SJCRH30 (cell line): ENCODE results near the gene TCEAL4. TPM values are rescaled to one million over a fixed set of nuclear protein-coding genes. Genes with fewer than 3 reads are reported as not detected.

Experiments
- DNase-seq, 2 experiments: peaks; one replicate each; pipeline ENCODE4 v3.0.0-alpha.2; 2015 to 2020
- H3K27ac ChIP-seq: fragments of 250-450 bp; sonication (Bioruptor Pico); 2 replicates; pipeline ENCODE4 v1.5.1; 2020; ENCODE audit warnings: mild to moderate bottlenecking, moderate library complexity
- H3K27me3 ChIP-seq: fragments of 250-450 bp; sonication (Bioruptor Pico); 2 replicates; pipeline ENCODE4 v1.5.1; 2020; ENCODE audit warnings: mild to moderate bottlenecking, moderate library complexity
- H3K36me3 ChIP-seq: fragments of 250-450 bp; sonication (Bioruptor Pico); 2 replicates; pipeline ENCODE4 v1.5.1; 2020; ENCODE audit warnings: mild to moderate bottlenecking, moderate library complexity
- H3K4me1 ChIP-seq: fragments of 250-450 bp; sonication (Bioruptor Pico); 2 replicates; pipeline ENCODE4 v1.5.1; 2020; ENCODE audit warnings: mild to moderate bottlenecking, moderate library complexity
- H3K4me3 ChIP-seq: fragments of 250-450 bp; sonication (Bioruptor Pico); 2 replicates; pipeline ENCODE4 v1.5.1; 2020; ENCODE audit warnings: mild to moderate bottlenecking, moderate library complexity
- H3K9me3 ChIP-seq: fragments of 250-450 bp; sonication (Bioruptor Pico); replicated peaks from 2 replicates; pipeline ENCODE4 v1.5.1; 2020; ENCODE audit warnings: mild to moderate bottlenecking, moderate library complexity
- total RNA-seq: library from RNA; depleted of rRNA; stranded (reverse); fragments of >200 nt; shearing (Covaris generic); gene quantifications from 2 replicates; pipeline ENCODE4 v1.2.3, GENCODE V29; 2014; rRNA removed

Gene TCEAL4
- total RNA-seq, 1 experiment from 2014 or later = 112 TPM

- Histone ChIP-seq H3K27ac (no peak overlapping the region), H3K27me3 (no peaks in the 10 kb centered on the region)
- DNase-seq = no peak
These were observed 29.7 kb downstream of the TCEAL4 start for GRCh38 chrX:103614999-103615398.

GRCh38 chrX:103615781-103616371 lies 30.6 kb downstream of the TCEAL4 start:
- Histone ChIP-seq H3K27me3 (no peaks in the 10 kb centered on the region), H3K4me1 (peaks cover 10% of the 10 kb centered on the region), H3K9me3 (no peaks in the 10 kb centered on the region), H3K27ac (no peak overlapping the region), H3K4me3 (no peak overlapping the region), H3K36me3 (peaks cover 2% of the 10 kb centered on the region; the same call in 1 of the 2 replicates)
- no peak for DNase-seq

More at GRCh38 chrX:103614999-103615398, 29.7 kb downstream of the TCEAL4 start:
- no peaks in the 10 kb centered on the region for H3K9me3 ChIP-seq
- peaks cover 4% of the 10 kb centered on the region; the same call in 1 of the 2 replicates for H3K36me3 ChIP-seq
- H3K4me3 ChIP-seq = no peak overlapping the region
- peaks cover 10% of the 10 kb centered on the region for H3K4me1 ChIP-seq

- peak; percentile 25 to 58 for DNase-seq
- H3K27ac ChIP-seq = no peak overlapping the region
- H3K4me3 ChIP-seq = no peak overlapping the region
- H3K36me3 ChIP-seq = no peaks in the 10 kb centered on the region; the same call in 1 of the 2 replicates
- no peaks in the 10 kb centered on the region for H3K9me3 ChIP-seq
- H3K4me1 ChIP-seq = peaks cover 10% of the 10 kb centered on the region
- H3K27me3 ChIP-seq = no peaks in the 10 kb centered on the region
These were observed 31.4 kb downstream of the TCEAL4 start for GRCh38 chrX:103616676-103617186.

- Histone ChIP-seq H3K27me3 (no peaks in the 10 kb centered on the region), H3K9me3 (no peaks in the 10 kb centered on the region), H3K27ac (no peak overlapping the region), H3K36me3 (peaks cover 4% of the 10 kb centered on the region; the same call in 1 of the 2 replicates), H3K4me1 (peaks cover 7% of the 10 kb centered on the region; the same call in 1 of the 2 replicates), H3K4me3 (no peak overlapping the region)
- DNase-seq = no peak
These were observed 38.8 kb downstream of the TCEAL4 start for GRCh38 chrX:103624111-103624510.

GRCh38 chrX:103626855-103627254 lies 41.5 kb downstream of the TCEAL4 start:
- Histone ChIP-seq H3K4me1 (peaks cover 7% of the 10 kb centered on the region; the same call in 1 of the 2 replicates), H3K36me3 (peaks cover 4% of the 10 kb centered on the region; the same call in 1 of the 2 replicates), H3K4me3 (no peak overlapping the region), H3K9me3 (no peaks in the 10 kb centered on the region), H3K27me3 (no peaks in the 10 kb centered on the region), H3K27ac (no peak overlapping the region)
- no peak for DNase-seq

- peak; percentile 92 to 96 for DNase-seq
- Histone ChIP-seq H3K36me3 (no peaks in the 10 kb centered on the region; the same call in 1 of the 2 replicates), H3K27me3 (no peaks in the 10 kb centered on the region), H3K4me3 (peak within 1 kb of the TSS; percentile 81), H3K4me1 (peaks cover 7% of the 10 kb centered on the region; the same call in 1 of the 2 replicates), H3K27ac (peak within 1 kb of the TSS; percentile 84), H3K9me3 (no peaks in the 10 kb centered on the region)
These were observed 43.3 kb downstream of the TCEAL4 start, which contains the start of gene TCEAL1 for GRCh38 chrX:103628386-103629317. Gene TCEAL1 (plus strand): TSS chrX:103628975. CDS start chrX:103629917, 942 bp downstream.

GRCh38 chrX:103629318-103630170 lies 44.2 kb downstream of the TCEAL4 start:
- Histone ChIP-seq H3K36me3 (no peaks in the 10 kb centered on the region; the same call in 1 of the 2 replicates), H3K27ac (peak overlapping the region; percentile 84), H3K4me1 (peaks cover 7% of the 10 kb centered on the region; the same call in 1 of the 2 replicates), H3K4me3 (peak overlapping the region; percentile 81), H3K9me3 (no peaks in the 10 kb centered on the region), H3K27me3 (no peaks in the 10 kb centered on the region)
- peak; percentile 88 to 89 for DNase-seq

GRCh38 chrX:103630171-103630511 lies 44.8 kb downstream of the TCEAL4 start:
- H3K36me3 ChIP-seq = no peaks in the 10 kb centered on the region; the same call in 1 of the 2 replicates
- H3K4me3 ChIP-seq = peak overlapping the region; percentile 81
- no peaks in the 10 kb centered on the region for H3K27me3 ChIP-seq
- no peak for DNase-seq
- H3K4me1 ChIP-seq = peaks cover 7% of the 10 kb centered on the region; the same call in 1 of the 2 replicates
- H3K9me3 ChIP-seq = no peaks in the 10 kb centered on the region
- peak overlapping the region; percentile 84; the same call in 1 of the 2 replicates for H3K27ac ChIP-seq

GRCh38 chrX:103631145-103631544 lies 45.8 kb downstream of the TCEAL4 start:
- no peak overlapping the region for H3K4me3 ChIP-seq
- H3K4me1 ChIP-seq = peaks cover 7% of the 10 kb centered on the region; the same call in 1 of the 2 replicates
- no peaks in the 10 kb centered on the region for H3K27me3 ChIP-seq
- H3K9me3 ChIP-seq = no peaks in the 10 kb centered on the region
- no peak for DNase-seq
- H3K27ac ChIP-seq = no peak overlapping the region
- H3K36me3 ChIP-seq = no peaks in the 10 kb centered on the region; the same call in 1 of the 2 replicates

GRCh38 chrX:103635436-103635835 lies 50.1 kb downstream of the TCEAL4 start:
- DNase-seq = no peak
- H3K4me1 ChIP-seq = peaks cover 2% of the 10 kb centered on the region; the same call in 1 of the 2 replicates
- H3K4me3 ChIP-seq = no peak overlapping the region
- H3K27ac ChIP-seq = no peak overlapping the region
- no peaks in the 10 kb centered on the region for H3K9me3 ChIP-seq
- H3K27me3 ChIP-seq = no peaks in the 10 kb centered on the region
- no peaks in the 10 kb centered on the region for H3K36me3 ChIP-seq

Other genes starting within 250 kb of the TCEAL4 start
- 154 and 183 TPM in 2 replicates for gene TCEAL9, start 229.0 kb upstream of the TCEAL4 start, total RNA-seq
- 226 and 238 TPM in 2 replicates for gene BEX3, start 209.0 kb upstream of the TCEAL4 start, total RNA-seq
- gene RAB40A, start 66.0 kb upstream of the TCEAL4 start, total RNA-seq = 0.04 TPM in 1 of 2 replicates, not detected in the other
- gene TCEAL3, start 22.4 kb downstream of the TCEAL4 start, total RNA-seq = 24.1 and 26.0 TPM in 2 replicates
- 45.2 and 56.1 TPM in 2 replicates for gene TCEAL1, start 43.5 kb downstream of the TCEAL4 start, total RNA-seq
- gene MORF4L2, start 101.2 kb downstream of the TCEAL4 start, total RNA-seq = 864 and 876 TPM in 2 replicates
- not detected in 2 replicates for gene TMEM31, start 125.4 kb downstream of the TCEAL4 start, total RNA-seq
- not detected in 2 replicates for gene PLP1, start 191.3 kb downstream of the TCEAL4 start, total RNA-seq
- gene RAB9B, start 246.7 kb downstream of the TCEAL4 start, total RNA-seq = 0.69 and 0.99 TPM in 2 replicates